Smooth muscle cell (in vitro differentiated cells): Measurements from ENCODE around the gene ILRUN. TPM values are rescaled to one million over a fixed set of nuclear protein-coding genes. Genes with fewer than 3 reads are reported as not detected.
A peak's percentile ranks its signal among the peaks of the same experiment; 100 is the strongest.
"Not testable (repeated sequence)": the region's sequence is repeated elsewhere in the genome, so short reads cannot be mapped to it uniquely, and the experiment has no call there.

Source experiments
- DNase-seq: peaks from one replicate; lab custom pipeline; 2025; ENCODE audit not compliant: unreplicated experiment; lab: John Stamatoyannopoulos, UW
- H2AFZ ChIP-seq: fragments of 200-600 bp; sonication (generic); 2 replicates; pipeline ENCODE4 v1.6.0; 2016; ENCODE audit warnings: antibody characterized with exemption, low read depth, mild to moderate bottlenecking
- H3F3A ChIP-seq: fragments of 200-600 bp; sonication (generic); 2 replicates; pipeline ENCODE4 v1.6.0; 2017; ENCODE audit warnings: antibody characterized with exemption, low read depth
- H3K27ac ChIP-seq: fragments of 200-600 bp; sonication (generic); 2 replicates; pipeline ENCODE4 v1.5.1; 2016; ENCODE audit warnings: low read depth, mild to moderate bottlenecking
- H3K27me3 ChIP-seq: fragments of 200-600 bp; sonication (generic); 2 replicates; pipeline ENCODE4 v1.6.1; 2016; ENCODE audit warnings: low read depth, mild to moderate bottlenecking
- H3K36me3 ChIP-seq: fragments of 200-600 bp; sonication (generic); 2 replicates; pipeline ENCODE4 v1.5.1; 2016; ENCODE audit warnings: low read depth
- H3K4me1 ChIP-seq: fragments of 200-600 bp; sonication (generic); 2 replicates; pipeline ENCODE4 v1.5.1; 2016; ENCODE audit warnings: low read depth
- H3K4me2 ChIP-seq: fragments of 200-600 bp; sonication (generic); 2 replicates; pipeline ENCODE4 v1.6.0; 2016; ENCODE audit warnings: mild to moderate bottlenecking
- H3K4me3 ChIP-seq: fragments of 200-600 bp; sonication (generic); 2 replicates; pipeline ENCODE4 v1.5.1; 2016; ENCODE audit warnings: mild to moderate bottlenecking
- H3K79me2 ChIP-seq: fragments of 200-600 bp; sonication (generic); 2 replicates; pipeline ENCODE4 v1.6.0; 2016; ENCODE audit warnings: low read depth, mild to moderate bottlenecking
- H3K9ac ChIP-seq: fragments of 200-600 bp; sonication (generic); 2 replicates; pipeline ENCODE4 v1.6.0; 2016; ENCODE audit warnings: low read depth
- H3K9me3 ChIP-seq: fragments of 200-600 bp; sonication (generic); replicated peaks from 2 replicates; pipeline ENCODE4 v1.5.1; 2016; ENCODE audit warnings: low read depth
- H4K20me1 ChIP-seq: fragments of 200-600 bp; sonication (generic); 2 replicates; pipeline ENCODE4 v1.6.0; 2016; ENCODE audit warnings: low read depth
- WGBS: methylation state at CpG from one replicate; pipeline ENCODE4 v1.1.7; 2016; ENCODE audit warnings: low lambda C conversion rate; 5-methylcytosine and 5-hydroxymethylcytosine counted together
- polyA plus RNA-seq: library from polyadenylated mRNA; unstranded; fragments of >200 nt; fragmentation: Nextera tagmentation; extraction: Ambion mirVana; gene quantifications from 2 replicates; pipeline ENCODE4 v1.2.1, GENCODE V29; 2016
- total RNA-seq: library from RNA; depleted of rRNA; stranded (reverse); fragments of >200 nt; gene quantifications from 2 replicates; pipeline ENCODE4 v1.2.3, GENCODE V29; 2014
- TF ChIP-seq, protein P1 (sequence below): fragments of 200-600 bp; sonication (generic); IDR thresholded peaks from 2 replicates; pipeline ENCODE4 v1.5.1; 2017; ENCODE audit warnings: borderline replicate concordance, mild to moderate bottlenecking, antibody characterized with exemption; ENCODE audit not compliant: insufficient read depth, poor library complexity, severe bottlenecking

The ILRUN gene
- total and polyA plus RNA-seq, 2 experiments from 2014 or later: 7.5 to 23.9 TPM

DNA sequence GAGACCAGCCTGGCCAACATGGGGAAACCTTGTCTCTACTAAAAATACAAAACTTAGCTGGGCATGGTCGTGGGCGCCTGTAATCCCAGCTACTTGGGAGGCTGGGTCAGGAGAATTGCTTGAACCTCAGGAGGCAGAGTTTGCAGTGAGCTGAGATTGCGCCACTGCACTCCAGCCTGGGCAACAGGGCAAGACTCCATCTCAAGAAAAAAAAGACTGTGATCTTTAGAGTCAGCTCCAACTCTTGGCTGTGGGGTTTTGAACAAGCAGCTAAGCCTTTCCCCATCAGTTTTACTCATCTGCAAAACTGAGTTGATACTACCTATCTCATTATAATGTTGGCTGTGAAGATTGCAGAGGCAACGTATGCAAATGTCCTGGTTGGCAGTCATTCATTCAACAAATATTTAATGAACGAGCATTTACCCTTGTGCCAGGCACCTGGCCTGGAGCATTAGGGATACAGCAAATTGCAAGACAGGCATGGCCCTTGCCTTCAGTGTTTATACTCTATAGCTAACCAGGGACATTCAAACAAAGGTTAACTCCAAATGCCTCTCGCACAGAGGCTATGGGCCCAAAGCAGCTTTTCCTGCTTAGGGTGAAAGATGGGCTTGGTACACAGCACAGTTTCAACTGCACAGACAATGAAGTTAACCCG, 37.8 kb downstream of the ILRUN start:
- Histone ChIP-seq H3K9ac (no peak overlapping the region), H3K27ac (peak overlapping the region; percentile 88), H3K9me3 (no peaks in the 10 kb centered on the region), H3F3A (peaks cover 41% of the 10 kb centered on the region), H3K36me3 (no peaks in the 10 kb centered on the region), H3K4me1 (peaks cover 7% of the 10 kb centered on the region), H3K4me3 (no peak overlapping the region), H3K4me2 (no peak overlapping the region), H3K79me2 (peaks cover 68% of the 10 kb centered on the region), H3K27me3 (no peaks in the 10 kb centered on the region), H2AFZ (no peak overlapping the region), H4K20me1 (peaks cover 63% of the 10 kb centered on the region)
- WGBS: 94% methylated on average over 7 of the region's 7 CpGs
- TF ChIP-seq, protein P1, sequence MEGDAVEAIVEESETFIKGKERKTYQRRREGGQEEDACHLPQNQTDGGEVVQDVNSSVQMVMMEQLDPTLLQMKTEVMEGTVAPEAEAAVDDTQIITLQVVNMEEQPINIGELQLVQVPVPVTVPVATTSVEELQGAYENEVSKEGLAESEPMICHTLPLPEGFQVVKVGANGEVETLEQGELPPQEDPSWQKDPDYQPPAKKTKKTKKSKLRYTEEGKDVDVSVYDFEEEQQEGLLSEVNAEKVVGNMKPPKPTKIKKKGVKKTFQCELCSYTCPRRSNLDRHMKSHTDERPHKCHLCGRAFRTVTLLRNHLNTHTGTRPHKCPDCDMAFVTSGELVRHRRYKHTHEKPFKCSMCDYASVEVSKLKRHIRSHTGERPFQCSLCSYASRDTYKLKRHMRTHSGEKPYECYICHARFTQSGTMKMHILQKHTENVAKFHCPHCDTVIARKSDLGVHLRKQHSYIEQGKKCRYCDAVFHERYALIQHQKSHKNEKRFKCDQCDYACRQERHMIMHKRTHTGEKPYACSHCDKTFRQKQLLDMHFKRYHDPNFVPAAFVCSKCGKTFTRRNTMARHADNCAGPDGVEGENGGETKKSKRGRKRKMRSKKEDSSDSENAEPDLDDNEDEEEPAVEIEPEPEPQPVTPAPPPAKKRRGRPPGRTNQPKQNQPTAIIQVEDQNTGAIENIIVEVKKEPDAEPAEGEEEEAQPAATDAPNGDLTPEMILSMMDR: no peak
- DNase-seq: no peak

DNA sequence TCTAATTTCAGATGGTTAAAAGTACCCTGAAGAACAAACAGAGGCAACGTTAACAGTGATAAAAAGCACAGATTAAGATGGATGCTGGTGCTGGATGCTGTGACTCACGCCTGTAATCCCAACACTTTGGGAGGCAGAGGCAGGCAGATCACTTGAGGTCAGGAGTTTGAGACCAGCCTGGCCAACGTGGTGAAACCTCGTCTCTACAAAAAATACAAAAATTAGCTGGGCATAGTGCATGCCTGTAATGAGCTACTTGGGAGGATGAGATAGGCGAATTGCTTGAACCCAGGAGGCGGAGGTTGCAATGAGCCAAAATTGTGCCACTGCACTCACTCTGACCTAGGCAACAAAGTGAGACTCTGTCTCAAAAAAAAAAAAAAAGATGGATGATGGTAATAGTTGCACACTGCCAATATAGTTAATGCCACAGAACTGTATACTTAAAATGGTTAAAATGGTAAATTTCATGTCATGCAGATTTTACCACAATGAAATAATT, 38.5 kb downstream of the ILRUN start:
- not testable (repeated sequence) for H3K27me3 ChIP-seq, DNase-seq, H3K4me1 ChIP-seq, H3K36me3 ChIP-seq, H3K9me3 ChIP-seq, H2AFZ ChIP-seq
- peak overlapping the region; percentile 31 for H3K4me3 ChIP-seq
- H3F3A ChIP-seq: peaks cover 40% of the 10 kb centered on the region
- 39% methylated on average over 6 of the region's 6 CpGs for WGBS
- H3K79me2 ChIP-seq: peaks cover 68% of the 10 kb centered on the region
- peaks cover 67% of the 10 kb centered on the region for H4K20me1 ChIP-seq
- peak overlapping the region; percentile 57 for H3K9ac ChIP-seq
- H3K4me2 ChIP-seq: peak overlapping the region; percentile 72
- H3K27ac ChIP-seq: peak overlapping the region; percentile 88

DNA sequence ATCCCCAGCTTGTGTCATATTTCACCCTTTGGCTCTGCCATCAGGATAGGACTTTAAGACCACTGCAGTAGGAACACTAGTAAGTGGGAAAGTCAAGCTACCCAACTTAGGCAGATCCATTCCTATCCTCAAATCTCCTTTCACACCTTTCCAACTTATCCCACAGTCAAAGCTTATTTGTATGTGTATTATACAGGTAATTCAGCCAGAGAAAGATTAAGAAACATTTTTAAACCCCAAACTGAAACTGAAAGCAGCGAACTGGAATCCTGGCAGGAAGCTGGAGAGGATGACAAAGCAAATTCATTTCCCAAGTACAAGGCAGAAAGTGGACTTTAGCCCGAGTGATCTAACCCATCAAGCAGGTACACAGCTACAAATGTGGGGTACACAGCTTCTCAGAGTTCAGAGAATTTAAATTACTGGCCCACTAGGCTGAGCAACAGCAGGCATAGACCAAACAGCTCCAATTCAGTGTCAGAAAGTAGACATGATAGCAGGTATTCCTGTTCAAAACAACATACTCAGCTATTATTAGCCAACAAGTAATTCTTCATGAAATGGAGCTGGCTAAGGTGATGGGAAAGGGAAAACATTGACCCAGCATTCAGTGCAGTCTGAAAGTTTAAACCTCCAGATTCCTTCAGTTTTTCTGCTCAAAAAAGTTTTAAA, 39.1 kb downstream of the ILRUN start:
- TF ChIP-seq, protein P1: no peak
- H3K27me3 ChIP-seq: no peaks in the 10 kb centered on the region
- peak overlapping the region; percentile 57 for H3K9ac ChIP-seq
- no peaks in the 10 kb centered on the region for H3K36me3 ChIP-seq
- peaks cover 7% of the 10 kb centered on the region for H3K4me1 ChIP-seq
- H2AFZ ChIP-seq: no peak overlapping the region
- H3K79me2 ChIP-seq: peaks cover 67% of the 10 kb centered on the region
- H3K4me2 ChIP-seq: peak overlapping the region; percentile 72
- peaks cover 67% of the 10 kb centered on the region for H4K20me1 ChIP-seq
- H3K4me3 ChIP-seq: peak overlapping the region; percentile 31
- H3K27ac ChIP-seq: peak overlapping the region; percentile 88
- peaks cover 40% of the 10 kb centered on the region for H3F3A ChIP-seq
- WGBS: 33% methylated on average over 2 of the region's 2 CpGs
- no peaks in the 10 kb centered on the region for H3K9me3 ChIP-seq
- no peak for DNase-seq

DNA sequence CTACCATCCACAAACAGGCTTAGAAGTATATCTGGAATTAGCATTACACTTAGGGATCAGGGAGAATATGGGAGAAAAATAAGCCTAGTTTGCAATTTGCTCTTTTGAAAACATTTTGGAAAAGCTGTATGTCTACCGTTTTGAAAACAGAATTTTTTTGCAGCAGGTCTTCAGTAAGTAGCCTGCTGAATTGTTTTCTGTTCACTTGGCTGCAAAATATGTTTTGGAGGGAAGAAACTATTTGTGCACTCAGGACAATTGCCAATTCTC, 39.6 kb downstream of the ILRUN start:
- peak overlapping the region; percentile 88 for H3K27ac ChIP-seq
- H2AFZ ChIP-seq: no peak overlapping the region
- peak overlapping the region; percentile 31 for H3K4me3 ChIP-seq
- no peaks in the 10 kb centered on the region for H3K9me3 ChIP-seq
- H3K4me2 ChIP-seq: peak overlapping the region; percentile 72
- peaks cover 67% of the 10 kb centered on the region for H4K20me1 ChIP-seq
- H3K9ac ChIP-seq: peak overlapping the region; percentile 57
- no peak for DNase-seq
- H3K36me3 ChIP-seq: no peaks in the 10 kb centered on the region
- 88% methylated on average over 1 of the region's 1 CpG for WGBS
- peaks cover 7% of the 10 kb centered on the region for H3K4me1 ChIP-seq
- peaks cover 67% of the 10 kb centered on the region for H3K79me2 ChIP-seq
- H3K27me3 ChIP-seq: no peaks in the 10 kb centered on the region
- TF ChIP-seq, protein P1: no peak
- peaks cover 40% of the 10 kb centered on the region for H3F3A ChIP-seq
